Measurements from ENCODE around the gene CNTNAP5. TPM values are rescaled to one million over a fixed set of nuclear protein-coding genes. Genes with fewer than 3 reads are reported as not detected.

Gene CNTNAP5
- total and polyA plus RNA-seq, 2 donors (not counting 1 experiment from before 2014, with no cell fraction given): not detected

- no peaks in the 10 kb centered on the region for H3K36me3 ChIP-seq (replicated peaks in 1 of 2; ENCODE audit: control extremely low read depth in 1 of 2, control insufficient read depth in 1 of 2, extremely low read depth in 1 of 2, insufficient read depth in 2 of 2, low read length in 1 of 2)
- ATAC-seq (ENCODE audit: low read depth) (no peak), DNase-seq (no peak)
- H3K4me3 ChIP-seq (ENCODE audit: control extremely low read depth in 1 of 5, extremely low read depth in 1 of 5, insufficient read depth in 1 of 5, low read depth in 2 of 5, low read length in 4 of 5): no peak overlapping the region
- H3K27me3 ChIP-seq (replicated peaks in 1 of 4; ENCODE audit: control extremely low read depth in 1 of 4, control insufficient read depth in 3 of 4, insufficient read depth in 4 of 4, low read length in 3 of 4): no peaks in the 10 kb centered on the region
- no peak overlapping the region for H3K27ac Mint-ChIP-seq
- ChIA-PET CTCF (no interaction called here), POLR2A (no interaction called here)
- no peak overlapping the region for H3K4me3 Mint-ChIP-seq
- no peak overlapping the region for H3K9ac ChIP-seq (ENCODE audit: low read length)
- H3K4me1 Mint-ChIP-seq: no peaks in the 10 kb centered on the region
- H2AFZ ChIP-seq (ENCODE audit: insufficient read depth, low read depth, low read length, poor library complexity, severe bottlenecking): no peak overlapping the region
- TF ChIP-seq EZH2 (IDR thresholded peaks at IDR 0.05; ENCODE audit: borderline replicate concordance, insufficient read depth, low read depth, low read length, poor library complexity, severe bottlenecking) (no peak), CTCF (IDR thresholded peaks at IDR 0.05) (no peak)
- H3K9me3 ChIP-seq (ENCODE audit: control extremely low read depth in 1 of 3, control insufficient read depth in 2 of 3, insufficient read depth in 1 of 3, low read length in 2 of 3): no peaks in the 10 kb centered on the region
- H4K20me1 ChIP-seq (ENCODE audit: control insufficient read depth, insufficient read depth, low read length, poor library complexity, severe bottlenecking): no peaks in the 10 kb centered on the region
- intact Hi-C loops (cut with micrococcal nuclease): no loop called here
- H3K79me2 ChIP-seq (ENCODE audit: control insufficient read depth, insufficient read depth, low read length): no peaks in the 10 kb centered on the region
- H3K27ac ChIP-seq (ENCODE audit: low read length in 2 of 2): no peak overlapping the region
- peaks cover 4% of the 10 kb centered on the region for H3K9me3 Mint-ChIP-seq (ENCODE audit: insufficient read depth)
- no CpG with 5 or more reads among the region's 2 CpGs for WGBS (ENCODE audit: insufficient coverage)
- no peak overlapping the region for H3K4me2 ChIP-seq (replicated peaks; ENCODE audit: low read depth, low read length, poor library complexity, severe bottlenecking)
- no peaks in the 10 kb centered on the region for H3K27me3 Mint-ChIP-seq
- no peaks in the 10 kb centered on the region for H3K4me1 ChIP-seq (ENCODE audit: control insufficient read depth in 2 of 2, insufficient read depth in 2 of 2, low read length in 2 of 2)
Observed at GRCh38 chr2:124163840-124164239, 138.8 kb downstream of the CNTNAP5 start.

- ATAC-seq (ENCODE audit: low read depth): no peak
- TF ChIP-seq CTCF (IDR thresholded peaks at IDR 0.05): no peak
- TF ChIP-seq EZH2 (IDR thresholded peaks at IDR 0.05; ENCODE audit: borderline replicate concordance, insufficient read depth, low read depth, low read length, poor library complexity, severe bottlenecking): no peak
- ChIA-PET POLR2A (no interaction called here), CTCF (no interaction called here)
- no peaks in the 10 kb centered on the region for H4K20me1 ChIP-seq (ENCODE audit: control insufficient read depth, insufficient read depth, low read length, poor library complexity, severe bottlenecking)
- Mint-ChIP-seq H3K27ac (no peak overlapping the region), H3K9me3 (ENCODE audit: insufficient read depth) (peaks cover 2% of the 10 kb centered on the region), H3K4me1 (no peaks in the 10 kb centered on the region), H3K27me3 (no peaks in the 10 kb centered on the region), H3K4me3 (no peak overlapping the region)
- no peak for DNase-seq
- H3K36me3 ChIP-seq (replicated peaks in 1 of 2; ENCODE audit: control extremely low read depth in 1 of 2, control insufficient read depth in 1 of 2, extremely low read depth in 1 of 2, insufficient read depth in 2 of 2, low read length in 1 of 2): no peaks in the 10 kb centered on the region
- H3K4me2 ChIP-seq (replicated peaks; ENCODE audit: low read depth, low read length, poor library complexity, severe bottlenecking): no peak overlapping the region
- intact Hi-C loops (cut with micrococcal nuclease): no loop called here
- peaks cover 0 to 4% (median 0%) of the 10 kb centered on the region in 3 donors for H3K9me3 ChIP-seq (ENCODE audit: control extremely low read depth in 1 of 3, control insufficient read depth in 2 of 3, insufficient read depth in 1 of 3, low read length in 2 of 3)
- no peak overlapping the region for H3K27ac ChIP-seq (ENCODE audit: low read length in 2 of 2)
- 100% methylated on average over 3 of the region's 6 CpGs for WGBS (ENCODE audit: insufficient coverage)
- H2AFZ ChIP-seq (ENCODE audit: insufficient read depth, low read depth, low read length, poor library complexity, severe bottlenecking): no peak overlapping the region
- no peak overlapping the region for H3K4me3 ChIP-seq (ENCODE audit: control extremely low read depth in 1 of 5, extremely low read depth in 1 of 5, insufficient read depth in 1 of 5, low read depth in 2 of 5, low read length in 4 of 5)
- H3K4me1 ChIP-seq (ENCODE audit: control insufficient read depth in 2 of 2, insufficient read depth in 2 of 2, low read length in 2 of 2): no peaks in the 10 kb centered on the region
- H3K9ac ChIP-seq (ENCODE audit: low read length): no peak overlapping the region
- H3K79me2 ChIP-seq (ENCODE audit: control insufficient read depth, insufficient read depth, low read length): no peaks in the 10 kb centered on the region
- no peaks in the 10 kb centered on the region for H3K27me3 ChIP-seq (replicated peaks in 1 of 4; ENCODE audit: control extremely low read depth in 1 of 4, control insufficient read depth in 3 of 4, insufficient read depth in 4 of 4, low read length in 3 of 4)
Observed at GRCh38 chr2:124165698-124166097, 140.6 kb downstream of the CNTNAP5 start.
